Epithelial cell of proximal tubule (primary cell): ENCODE measurements around the gene LDLRAD3. TPM values are rescaled to one million over a fixed set of nuclear protein-coding genes. Genes with fewer than 3 reads are reported as not detected.

Source experiments
- DNase-seq: peaks from one replicate; pipeline ENCODE4 v3.0.0-alpha.2; 2011; ENCODE audit warnings: low read depth
- H3K4me3 ChIP-seq: 2 replicates; pipeline ENCODE4 v1.5.1; 2011; ENCODE audit warnings: low read depth, mild to moderate bottlenecking, low read length
- total RNA-seq: library from RNA; depleted of rRNA; stranded (reverse); fragments of >200 nt; gene quantifications from 2 replicates; pipeline ENCODE4 v1.2.3, GENCODE V29; 2015
- TF ChIP-seq, protein P1 (sequence below): conservative IDR thresholded peaks from 2 replicates; pipeline ENCODE4 v1.5.1; 2012; ENCODE audit warnings: low read depth, mild to moderate bottlenecking, low read length

The LDLRAD3 gene
- total RNA-seq, 1 donor from 2014 or later: 8.2 TPM

DNA sequence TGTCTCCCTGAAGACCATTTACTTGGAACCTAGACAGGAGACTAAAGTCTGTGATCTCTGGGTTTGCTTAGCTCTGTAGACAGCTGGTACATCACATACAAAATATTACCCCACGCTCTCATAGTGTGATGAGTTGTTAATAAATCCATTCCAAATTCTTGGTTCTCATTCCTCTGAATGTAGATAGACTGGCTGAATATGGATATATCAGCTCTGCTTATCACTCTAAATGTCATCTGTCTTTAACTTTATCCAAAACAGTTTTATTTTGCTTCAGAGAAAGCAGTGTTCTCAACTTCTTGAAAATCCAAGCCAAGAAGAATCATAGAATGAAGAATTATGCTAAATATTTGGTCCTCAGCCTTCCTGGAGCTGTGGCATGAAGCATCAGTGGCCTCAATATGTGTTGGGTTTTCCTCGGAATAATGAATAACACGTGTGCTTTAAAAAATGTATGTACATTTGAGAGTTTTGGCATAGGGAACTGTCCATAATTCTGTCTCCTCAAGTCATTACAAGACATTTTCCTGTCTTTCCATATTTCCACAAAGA is 10.5 kb upstream of the LDLRAD3 start:
- TF ChIP-seq, protein P1, sequence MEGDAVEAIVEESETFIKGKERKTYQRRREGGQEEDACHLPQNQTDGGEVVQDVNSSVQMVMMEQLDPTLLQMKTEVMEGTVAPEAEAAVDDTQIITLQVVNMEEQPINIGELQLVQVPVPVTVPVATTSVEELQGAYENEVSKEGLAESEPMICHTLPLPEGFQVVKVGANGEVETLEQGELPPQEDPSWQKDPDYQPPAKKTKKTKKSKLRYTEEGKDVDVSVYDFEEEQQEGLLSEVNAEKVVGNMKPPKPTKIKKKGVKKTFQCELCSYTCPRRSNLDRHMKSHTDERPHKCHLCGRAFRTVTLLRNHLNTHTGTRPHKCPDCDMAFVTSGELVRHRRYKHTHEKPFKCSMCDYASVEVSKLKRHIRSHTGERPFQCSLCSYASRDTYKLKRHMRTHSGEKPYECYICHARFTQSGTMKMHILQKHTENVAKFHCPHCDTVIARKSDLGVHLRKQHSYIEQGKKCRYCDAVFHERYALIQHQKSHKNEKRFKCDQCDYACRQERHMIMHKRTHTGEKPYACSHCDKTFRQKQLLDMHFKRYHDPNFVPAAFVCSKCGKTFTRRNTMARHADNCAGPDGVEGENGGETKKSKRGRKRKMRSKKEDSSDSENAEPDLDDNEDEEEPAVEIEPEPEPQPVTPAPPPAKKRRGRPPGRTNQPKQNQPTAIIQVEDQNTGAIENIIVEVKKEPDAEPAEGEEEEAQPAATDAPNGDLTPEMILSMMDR: no peak
- H3K4me3 ChIP-seq: no peak overlapping the region
- DNase-seq: no peak

DNA sequence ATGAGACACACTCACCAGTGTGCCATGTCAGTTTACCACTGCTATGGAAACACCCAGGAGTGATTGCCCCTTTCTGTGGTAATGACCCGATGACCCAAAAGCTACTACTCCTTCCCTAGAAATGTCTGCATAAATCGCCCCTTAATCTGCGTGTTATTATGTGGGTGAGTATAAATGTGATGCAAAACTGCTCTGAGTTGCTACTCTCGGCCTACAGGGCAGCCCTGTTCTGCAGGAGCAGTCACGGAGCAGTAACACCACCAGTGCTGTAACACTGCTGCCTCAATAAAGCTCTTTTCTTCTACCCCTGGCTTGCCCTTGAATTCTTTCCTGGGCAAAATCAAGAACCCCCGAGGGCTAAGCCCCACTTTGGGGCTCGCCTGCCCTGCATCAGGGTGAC is 9.6 kb upstream of the LDLRAD3 start:
- TF ChIP-seq, protein P1: no peak
- no peak overlapping the region for H3K4me3 ChIP-seq
- no peak for DNase-seq

DNA sequence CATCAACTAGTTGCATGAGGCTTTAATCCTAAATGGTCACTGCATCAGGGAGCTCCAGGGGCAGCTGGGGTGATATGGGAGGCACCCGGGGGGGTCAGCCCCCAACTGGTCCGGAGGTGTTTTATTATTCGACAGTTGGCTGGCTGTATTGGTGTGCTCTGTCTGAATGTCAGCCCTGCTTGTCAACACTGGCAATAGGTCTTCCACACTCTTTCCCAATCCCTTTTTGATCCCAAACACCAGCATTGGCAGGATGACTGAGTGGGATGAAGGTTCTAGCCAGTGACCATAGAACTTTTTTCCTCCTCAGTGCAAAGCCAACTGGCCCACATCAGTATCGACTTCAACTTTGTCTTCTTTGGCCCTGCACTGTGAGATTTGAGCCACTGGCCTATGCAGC is 8.9 kb upstream of the LDLRAD3 start:
- TF ChIP-seq, protein P1: no peak

DNA sequence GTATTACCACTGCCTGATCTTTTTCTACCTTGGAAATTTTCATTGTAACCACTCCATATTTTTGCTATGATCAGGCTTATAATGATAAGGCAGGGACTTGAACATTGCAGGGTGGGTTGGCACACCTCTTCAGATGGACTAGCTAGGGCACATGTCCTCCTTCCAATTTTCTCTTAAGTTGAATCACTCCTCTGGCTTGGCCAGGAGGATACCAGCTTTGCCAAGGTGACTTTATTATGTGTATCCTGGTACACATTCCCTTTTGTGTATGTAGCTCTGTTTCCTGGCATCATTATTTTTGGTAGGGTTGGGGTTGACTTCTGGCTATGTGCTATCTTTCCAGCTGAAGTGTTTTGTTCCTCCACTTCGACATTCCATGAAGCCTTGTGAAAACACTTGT is 8.5 kb upstream of the LDLRAD3 start:
- DNase-seq: no peak
- TF ChIP-seq, protein P1: no peak
- no peak overlapping the region for H3K4me3 ChIP-seq

More for the DNA sequence above, 8.9 kb upstream of the LDLRAD3 start:
- DNase-seq: no peak
- no peak overlapping the region for H3K4me3 ChIP-seq

DNA sequence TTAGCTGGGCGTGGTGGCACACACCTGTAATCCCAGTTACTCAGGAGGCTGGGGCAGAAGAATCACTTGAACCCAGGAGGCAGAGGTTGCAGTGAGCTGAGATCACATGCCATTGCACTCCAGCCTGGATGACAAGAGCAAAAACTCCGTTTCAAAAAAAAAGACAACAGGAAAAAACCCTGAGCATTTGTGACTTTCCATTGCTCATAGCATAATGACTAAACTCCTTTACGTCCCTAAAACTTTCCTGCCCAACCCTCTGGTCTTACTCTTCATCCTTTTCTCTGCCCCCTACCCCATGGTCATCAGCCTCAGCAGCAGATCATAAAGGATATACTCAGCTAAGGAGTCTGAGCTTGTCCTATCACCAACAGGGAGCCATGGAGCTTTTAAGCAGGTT is 6.8 kb upstream of the LDLRAD3 start:
- DNase-seq: no peak
- TF ChIP-seq, protein P1: no peak

DNA sequence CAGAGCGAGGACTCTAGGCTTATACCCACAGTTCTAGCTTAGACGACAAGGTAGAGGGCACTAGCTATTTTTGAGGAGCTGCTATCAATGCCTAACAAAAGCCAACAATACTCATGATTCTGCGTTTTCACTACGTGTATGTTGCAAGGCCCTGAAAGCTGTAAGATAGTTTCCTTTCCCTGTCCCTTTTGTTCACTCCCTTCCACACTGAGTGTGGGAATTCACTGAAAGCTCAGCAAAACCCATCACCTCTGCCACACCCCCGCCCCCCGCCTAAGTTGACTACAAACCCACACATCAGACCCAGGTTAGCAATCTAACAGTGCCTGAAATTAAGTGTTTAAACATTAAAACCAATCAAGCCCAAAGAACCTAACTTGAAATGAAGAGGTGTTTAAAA is 6.2 kb upstream of the LDLRAD3 start:
- TF ChIP-seq, protein P1: no peak
- no peak overlapping the region for H3K4me3 ChIP-seq
- DNase-seq: no peak

More for the DNA sequence above, 6.8 kb upstream of the LDLRAD3 start:
- no peak overlapping the region for H3K4me3 ChIP-seq

DNA sequence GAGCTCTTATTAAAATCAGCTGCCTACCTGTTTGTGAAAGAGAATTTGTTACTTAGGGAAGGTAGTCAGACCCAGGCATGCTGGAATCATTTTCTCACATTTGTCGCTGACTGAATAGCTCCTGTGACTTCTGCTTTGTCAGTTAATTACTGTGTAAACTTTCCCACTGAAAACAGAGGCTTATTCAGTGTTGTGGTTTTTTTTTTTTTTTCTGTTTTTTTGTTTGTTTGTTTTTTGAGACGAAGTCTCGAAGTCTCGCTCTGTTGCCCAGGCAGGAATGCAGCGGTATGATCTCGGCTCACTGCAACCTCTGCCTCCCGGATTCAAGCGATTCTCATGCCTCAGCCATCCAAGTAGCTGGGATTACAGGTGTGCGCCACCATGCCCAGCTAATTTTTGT is 5.6 kb upstream of the LDLRAD3 start:
- no peak for DNase-seq
- no peak overlapping the region for H3K4me3 ChIP-seq
- TF ChIP-seq, protein P1: no peak
